ENCODE measurements around the gene HMGCR.

The HMGCR gene

GRCh38 chr5:75368391-75368790, 31.4 kb downstream of the HMGCR start:
- DNase-seq (ENCODE audit: low spot score): no peak
- no peak for TF ChIP-seq CTCF (IDR thresholded peaks at IDR 0.05; ENCODE audit: extremely low read depth, missing control alignments)

GRCh38 chr5:75373862-75374261, 36.8 kb downstream of the HMGCR start:
- TF ChIP-seq CTCF (IDR thresholded peaks at IDR 0.05; ENCODE audit: extremely low read depth, missing control alignments): no peak
- no peak for DNase-seq (ENCODE audit: low spot score)

- no peak for TF ChIP-seq CTCF (IDR thresholded peaks at IDR 0.05; ENCODE audit: extremely low read depth, missing control alignments)
- no peak for DNase-seq (ENCODE audit: low spot score)
Observed at GRCh38 chr5:75374394-75374814, 37.4 kb downstream of the HMGCR start.

- TF ChIP-seq CTCF (IDR thresholded peaks at IDR 0.05; ENCODE audit: extremely low read depth, missing control alignments): no peak
- DNase-seq (ENCODE audit: low spot score): no peak
Observed at GRCh38 chr5:75375414-75375813, 38.4 kb downstream of the HMGCR start.

GRCh38 chr5:75380099-75380498, 43.1 kb downstream of the HMGCR start:
- no peak for TF ChIP-seq CTCF (IDR thresholded peaks at IDR 0.05; ENCODE audit: extremely low read depth, missing control alignments)
- no peak for DNase-seq (ENCODE audit: low spot score)

DNA sequence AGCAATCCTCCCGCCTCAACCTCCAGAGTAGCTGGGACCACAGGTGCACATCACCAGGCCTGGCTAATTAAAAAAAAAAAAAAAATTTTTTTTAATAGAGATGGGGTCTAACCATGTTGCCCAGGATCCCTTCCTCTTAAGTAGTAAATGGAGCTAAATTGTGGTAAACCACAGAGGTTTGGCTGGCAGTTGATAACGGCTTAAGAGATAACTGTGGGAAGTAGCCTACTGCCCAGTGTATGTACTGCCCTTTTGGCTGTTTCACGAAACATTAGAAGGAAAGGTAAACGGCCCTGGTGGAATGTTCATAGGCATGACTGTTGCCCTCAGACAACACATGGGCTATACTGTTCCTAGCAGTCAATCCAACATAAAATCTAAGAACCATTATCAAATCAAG, 44.4 kb downstream of the HMGCR start:
- no peak for DNase-seq (ENCODE audit: low spot score)
- TF ChIP-seq CTCF (IDR thresholded peaks at IDR 0.05; ENCODE audit: extremely low read depth, missing control alignments): no peak

GRCh38 chr5:75384218-75384617, 47.2 kb downstream of the HMGCR start:
- TF ChIP-seq CTCF (IDR thresholded peaks at IDR 0.05; ENCODE audit: extremely low read depth, missing control alignments): no peak
- no peak for DNase-seq (ENCODE audit: low spot score)
